Eye (tissue), 1 donor: ENCODE results near the gene TPD52L1.

Experiments used
- DNase-seq: peaks from one replicate; pipeline ENCODE4 v3.0.0-alpha.2; 2015

TPD52L1 gene

DNA sequence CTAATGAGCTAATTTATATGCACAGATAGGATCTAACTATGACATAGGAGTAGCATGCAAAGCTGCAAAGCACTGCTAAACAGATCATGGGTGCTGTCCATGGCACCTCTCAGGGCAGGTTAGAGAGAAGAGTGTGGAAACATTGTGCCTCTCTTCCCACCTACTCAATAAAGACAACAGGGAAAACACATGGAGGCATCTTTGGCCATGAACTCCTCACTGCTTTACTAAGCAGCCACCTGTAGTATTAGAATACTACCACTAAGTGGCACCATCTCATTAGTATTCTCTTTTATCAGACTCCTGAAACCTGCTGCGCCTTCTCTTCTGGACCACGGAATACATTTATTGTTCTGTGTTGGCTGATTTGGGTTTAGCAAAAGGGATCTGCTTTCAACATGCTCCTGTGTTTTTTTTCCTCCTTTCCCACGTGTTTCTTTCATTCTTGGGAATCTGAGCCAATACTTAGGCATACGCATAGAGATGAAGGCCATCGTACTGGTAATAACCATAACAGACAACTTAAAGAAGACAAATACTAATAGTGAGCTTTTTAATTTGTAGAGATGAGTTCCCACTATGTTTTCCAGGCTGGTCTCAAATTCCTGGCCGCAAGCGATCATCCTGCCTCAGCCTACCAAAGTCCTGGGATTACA is 157.5 kb downstream of the TPD52L1 start:
- DNase-seq = peak; percentile 91

DNA sequence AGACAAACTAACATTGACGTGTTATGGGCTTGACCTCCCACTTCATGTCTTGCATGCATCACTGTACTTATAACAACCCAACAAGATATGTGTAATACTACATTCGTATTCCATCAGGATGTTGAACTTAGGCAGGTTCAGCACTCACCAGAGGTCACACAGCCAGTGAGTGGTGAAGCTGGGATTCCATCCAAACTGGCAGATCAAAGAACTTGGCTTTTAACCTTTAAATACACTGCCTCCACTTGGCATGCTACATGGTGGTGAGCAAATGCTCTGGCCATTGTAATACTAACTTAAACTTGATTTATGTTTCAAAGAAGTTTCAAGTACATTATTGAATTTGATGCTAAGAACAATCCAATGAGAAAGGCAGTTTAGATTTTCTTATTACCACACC is 158.9 kb downstream of the TPD52L1 start:
- DNase-seq = no peak

DNA sequence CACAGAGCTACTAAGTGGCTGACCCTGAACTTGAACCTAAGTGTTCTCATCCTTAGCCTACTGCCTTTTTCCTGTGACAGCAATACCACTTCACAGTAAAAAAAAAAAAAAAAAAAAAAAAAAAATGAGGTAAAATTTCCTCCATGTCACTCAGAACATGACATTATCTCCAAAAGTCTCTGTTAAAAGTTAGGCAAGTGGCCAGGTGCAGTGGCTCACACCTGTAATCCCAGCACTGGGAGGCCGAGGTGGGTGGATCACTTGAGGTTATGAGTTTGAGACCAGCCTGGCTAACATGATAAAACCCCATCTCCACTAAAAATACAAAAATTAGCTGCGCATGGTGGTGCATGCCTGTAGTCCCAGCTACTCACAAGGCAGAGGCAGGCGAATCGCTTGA is 159.4 kb downstream of the TPD52L1 start:
- DNase-seq = no peak
